GM23248 (cell line): ENCODE measurements around the gene SGMS1.

Experiments
- EZH2 ChIP-seq: fragments of 200-600 bp; sonication (generic); IDR thresholded peaks from 2 replicates; pipeline ENCODE4 v1.6.1; 2018; ENCODE audit warnings: antibody characterized with exemption, mild to moderate bottlenecking; ENCODE audit not compliant: insufficient read depth, poor library complexity, severe bottlenecking
- EZH2phosphoT487 ChIP-seq: fragments of 200-600 bp; sonication (generic); IDR thresholded peaks from 2 replicates; pipeline ENCODE4 v1.6.1; 2018; ENCODE audit warnings: antibody characterized with exemption, moderate library complexity, mild to moderate bottlenecking, low read depth; ENCODE audit not compliant: insufficient read depth

DNA sequence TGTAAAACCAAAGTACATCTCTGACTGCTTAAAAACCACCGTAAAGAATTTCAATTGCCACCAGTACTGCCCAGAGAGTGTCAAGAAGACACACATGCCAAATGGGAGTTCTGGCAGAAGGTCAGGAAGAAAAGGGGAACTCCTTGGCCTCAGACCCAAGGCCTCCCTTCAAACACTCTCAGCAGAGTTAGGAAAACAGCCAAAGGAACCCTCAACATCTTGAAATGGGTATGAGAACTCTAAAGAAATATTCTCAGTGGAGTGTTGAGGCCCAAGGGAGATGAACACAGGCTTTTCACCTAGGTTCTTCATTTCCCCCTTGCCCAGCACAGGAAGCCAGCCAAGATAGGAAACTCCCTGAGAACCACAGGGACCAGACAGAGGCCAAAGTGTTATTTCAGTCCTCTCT is 276.4 kb downstream of the SGMS1 start:
- no peak for TF ChIP-seq EZH2phosphoT487
- TF ChIP-seq EZH2: no peak
